NCI-H1436 treated with DMSO at 0.1 percent for 48 hours (cell line): ENCODE data around the gene NOTCH1.

Experiments used
- DNase-seq: peaks from one replicate; lab custom pipeline; 2025; lab: John Stamatoyannopoulos, UW

The NOTCH1 gene

GRCh38 chr9:136544964-136545691 is 720 bp downstream of the NOTCH1 start:
- DNase-seq, result no peak

- no peak for DNase-seq
Observed at GRCh38 chr9:136544548-136544963, 1.3 kb downstream of the NOTCH1 start.

- no peak for DNase-seq
Observed at GRCh38 chr9:136543830-136544547, 1.9 kb downstream of the NOTCH1 start.

GRCh38 chr9:136543280-136543679 is 2.6 kb downstream of the NOTCH1 start:
- no peak for DNase-seq

GRCh38 chr9:136542241-136543040 is 3.4 kb downstream of the NOTCH1 start:
- no peak for DNase-seq

- no peak for DNase-seq
Observed at GRCh38 chr9:136541709-136542108, 4.1 kb downstream of the NOTCH1 start.

- no peak for DNase-seq
Observed at GRCh38 chr9:136541179-136541578, 4.7 kb downstream of the NOTCH1 start.

- no peak for DNase-seq
Observed at GRCh38 chr9:136539427-136540421, 6.1 kb downstream of the NOTCH1 start.

- DNase-seq, result no peak
Observed at GRCh38 chr9:136538599-136539426, 7.0 kb downstream of the NOTCH1 start.

- DNase-seq, result no peak
Observed at GRCh38 chr9:136537896-136538598, 7.8 kb downstream of the NOTCH1 start.

- DNase-seq, result no peak
Observed at GRCh38 chr9:136537411-136537810, 8.4 kb downstream of the NOTCH1 start.

- DNase-seq, result no peak
Observed at GRCh38 chr9:136536721-136537241, 9.1 kb downstream of the NOTCH1 start.

GRCh38 chr9:136536051-136536720 is 9.7 kb downstream of the NOTCH1 start:
- no peak for DNase-seq

- DNase-seq, result no peak
Observed at GRCh38 chr9:136535070-136535469, 10.8 kb downstream of the NOTCH1 start.

- DNase-seq, result no peak
Observed at GRCh38 chr9:136534366-136534765, 11.5 kb downstream of the NOTCH1 start.

GRCh38 chr9:136533775-136534157 is 12.1 kb downstream of the NOTCH1 start:
- DNase-seq, result no peak

- DNase-seq, result no peak
Observed at GRCh38 chr9:136532799-136533774, 12.8 kb downstream of the NOTCH1 start.
